LNCAP (cell line): ENCODE data around the gene SYNDIG1.

Experiments
- CTCF ChIP-seq: fragments of 450-650 bp; IDR thresholded peaks from 2 replicates; pipeline ENCODE4 v1.5.1; 2017; ENCODE audit warnings: mild to moderate bottlenecking

SYNDIG1 gene

GRCh38 chr20:24567508-24567907 lies 98.1 kb downstream of the SYNDIG1 start:
- TF ChIP-seq CTCF, result no peak

- no peak for TF ChIP-seq CTCF
Measured at GRCh38 chr20:24568842-24569241, 99.4 kb downstream of the SYNDIG1 start.

GRCh38 chr20:24571159-24571558 lies 101.7 kb downstream of the SYNDIG1 start:
- TF ChIP-seq CTCF, result no peak

- TF ChIP-seq CTCF, result no peak
Measured at GRCh38 chr20:24572140-24572539, 102.7 kb downstream of the SYNDIG1 start.

GRCh38 chr20:24572862-24573261 lies 103.4 kb downstream of the SYNDIG1 start:
- no peak for TF ChIP-seq CTCF

- no peak for TF ChIP-seq CTCF
Measured at GRCh38 chr20:24573557-24573956, 104.1 kb downstream of the SYNDIG1 start.

- TF ChIP-seq CTCF, result no peak
Measured at GRCh38 chr20:24574307-24574706, 104.9 kb downstream of the SYNDIG1 start.

GRCh38 chr20:24574797-24575196 lies 105.4 kb downstream of the SYNDIG1 start:
- no peak for TF ChIP-seq CTCF
